Thyroid gland (tissue), 4 donors: ENCODE data around the gene SPTB. TPM values are rescaled to one million over a fixed set of nuclear protein-coding genes. Genes with fewer than 3 reads are reported as not detected.
A peak's percentile ranks its signal among the peaks of the same experiment; 100 is the strongest.

Experiments
- DNase-seq, 2 donors: peaks; one replicate each; pipeline ENCODE4 v3.0.0-alpha.2; 2019
- H3K27ac ChIP-seq, 3 donors: fragments of 200-600 bp; sonication (generic); 1 replicate in 2 of 3; 2 replicates in 1 of 3; pipeline ENCODE4 v1.5.1; 2016 to 2019; ENCODE audit warnings: mild to moderate bottlenecking in 1 of 3, moderate library complexity in 1 of 3
- H3K27me3 ChIP-seq: fragments of 200-600 bp; sonication (generic); one replicate; pipeline ENCODE4 v1.5.1; 2019
- H3K36me3 ChIP-seq, 2 donors: fragments of 200-600 bp; sonication (generic); one replicate each; pipeline ENCODE4 v1.5.1; 2016 to 2019
- H3K4me1 ChIP-seq, 2 donors: fragments of 200-600 bp; sonication (generic); one replicate each; pipeline ENCODE4 v1.5.1; 2017 to 2019
- H3K4me3 ChIP-seq, 3 donors: fragments of 200-600 bp; sonication (generic); replicated peaks in 1 of 3; 1 replicate in 2 of 3; 2 replicates in 1 of 3; pipeline ENCODE4 v1.5.1; 2016; ENCODE audit warnings: mild to moderate bottlenecking in 1 of 3
- H3K9me3 ChIP-seq: fragments of 200-600 bp; sonication (generic); one replicate; pipeline ENCODE4 v1.5.1; 2017
- CTCF ChIP-seq, 6 experiments: fragments of 200-600 bp in 3 of 6; fragments of 450-650 bp in 3 of 6; sonication (generic) in 3 of 6; IDR thresholded peaks; one replicate each; pipeline ENCODE4 v1.5.1; 2016 to 2019; ENCODE audit warnings: antibody characterized with exemption in 6 of 6, mild to moderate bottlenecking in 2 of 6, inconsistent platforms in 1 of 6, moderate library complexity in 1 of 6
- POLR2A ChIP-seq, 2 donors: fragments of 450-650 bp; IDR thresholded peaks; one replicate each; pipeline ENCODE4 v1.6.1; 2017; ENCODE audit warnings: antibody characterized with exemption in 2 of 2, mild to moderate bottlenecking in 2 of 2, moderate library complexity in 1 of 2
- WGBS, 2 donors: methylation state at CpG; one replicate each; pipeline ENCODE4 v1.1.5; 2017; 5-methylcytosine and 5-hydroxymethylcytosine counted together
- intact Hi-C: fragments of 100-400 bp; cut with DNase I; formaldehyde crosslinking; loops from one replicate; pipeline ENCODE4 v1.15.1; 2023
- total RNA-seq, 4 donors: library from RNA; depleted of rRNA; stranded (reverse); fragments of >200 nt; gene quantifications; one replicate each; pipeline ENCODE4 v1.2.3, GENCODE V29; 2016

The SPTB gene
- total RNA-seq, 4 donors from 2014 or later, result 0.33 to 1.9 (median 0.61) TPM

DNA sequence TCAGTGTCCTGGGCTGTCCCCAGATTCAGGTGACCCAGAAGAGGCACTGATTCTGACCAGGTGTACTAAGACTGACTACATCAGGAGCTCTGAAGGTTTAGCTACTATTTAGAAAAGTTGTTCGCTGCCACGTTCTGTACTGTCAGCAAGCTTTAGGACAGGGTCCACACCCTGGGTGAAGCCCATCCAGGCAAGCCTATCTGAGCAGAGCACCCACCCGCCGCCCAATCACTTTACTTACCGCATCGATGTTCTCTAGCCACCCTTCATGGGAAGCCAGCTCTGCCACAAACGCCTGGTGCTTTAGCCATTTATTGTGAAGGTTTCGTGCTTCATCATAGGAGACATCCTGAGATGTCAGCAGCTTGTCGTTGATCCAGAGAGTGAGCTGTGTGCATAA lies 95.7 kb downstream of the SPTB start:
- WGBS, 2 donors, result 94 to 96% methylated on average over 9 of the region's 9 CpGs
- Histone ChIP-seq H3K27ac (no peak overlapping the region), H3K9me3 (no peaks in the 10 kb centered on the region), H3K27me3 (no peaks in the 10 kb centered on the region), H3K36me3 (no peaks in the 10 kb centered on the region), H3K4me1 (no peaks in the 10 kb centered on the region), H3K4me3 (no peak overlapping the region)
- intact Hi-C loops, result no loop called here
- DNase-seq, result no peak
- no peak for TF ChIP-seq POLR2A (IDR thresholded peaks at IDR 0.05)
- TF ChIP-seq CTCF (IDR thresholded peaks at IDR 0.05), result no peak

DNA sequence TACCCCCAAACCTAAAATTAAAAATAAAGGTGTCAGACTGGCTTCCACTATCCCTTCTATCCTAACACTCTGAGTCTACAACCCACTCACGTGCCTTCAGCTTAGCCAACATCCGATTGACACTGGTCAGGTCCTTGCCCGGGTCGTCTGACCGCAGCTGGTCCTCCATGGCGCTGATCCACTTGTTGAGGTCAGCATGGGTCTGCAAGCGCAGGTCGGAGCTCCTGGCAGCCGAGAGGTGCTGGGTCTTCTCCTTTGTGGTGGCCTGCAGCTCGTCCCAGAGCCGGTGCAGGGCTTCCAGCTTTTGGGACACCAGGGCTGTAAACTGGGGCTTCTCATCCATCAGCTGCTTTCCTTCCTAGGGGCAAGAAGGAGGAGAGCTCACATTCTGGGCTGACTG lies 97.5 kb downstream of the SPTB start:
- 90 to 96% methylated on average over 10 to 11 of the region's 11 CpGs for WGBS, 2 donors
- Histone ChIP-seq H3K4me3 (no peak overlapping the region), H3K27me3 (no peaks in the 10 kb centered on the region), H3K36me3 (no peaks in the 10 kb centered on the region), H3K9me3 (no peaks in the 10 kb centered on the region), H3K27ac (no peak overlapping the region), H3K4me1 (no peaks in the 10 kb centered on the region)
- TF ChIP-seq CTCF (IDR thresholded peaks at IDR 0.05), result no peak
- TF ChIP-seq POLR2A (IDR thresholded peaks at IDR 0.05), result no peak
- intact Hi-C loops, result no loop called here
- DNase-seq, result no peak

- no peak overlapping the region for H3K4me3 ChIP-seq
- DNase-seq, result no peak
- no peaks in the 10 kb centered on the region for H3K27me3 ChIP-seq
- WGBS, 2 donors, result 94 to 96% methylated on average over 7 of the region's 7 CpGs
- intact Hi-C loops, result no loop called here
- no peak for TF ChIP-seq CTCF (IDR thresholded peaks at IDR 0.05)
- no peak for TF ChIP-seq POLR2A (IDR thresholded peaks at IDR 0.05)
- H3K36me3 ChIP-seq, result no peaks in the 10 kb centered on the region
- H3K9me3 ChIP-seq, result no peaks in the 10 kb centered on the region
- no peak overlapping the region for H3K27ac ChIP-seq
- no peaks in the 10 kb centered on the region for H3K4me1 ChIP-seq
These were observed 100.2 kb downstream of the SPTB start for GRCh38 chr14:64779472-64779871.

GRCh38 chr14:64778104-64778754 lies 101.5 kb downstream of the SPTB start:
- WGBS, 2 donors, result 78% methylated on average over 3 to 7 of the region's 7 CpGs
- peak; percentile 82 for DNase-seq
- intact Hi-C loops, result no loop called here
- TF ChIP-seq POLR2A (IDR thresholded peaks at IDR 0.05), result no peak
- TF ChIP-seq CTCF (IDR thresholded peaks at IDR 0.05), result no peak
- Histone ChIP-seq H3K4me1 (no peaks in the 10 kb centered on the region), H3K9me3 (no peaks in the 10 kb centered on the region), H3K4me3 (no peak overlapping the region), H3K27me3 (no peaks in the 10 kb centered on the region), H3K27ac (peak overlapping the region in 2 of 3 donors; percentile 3 to 28), H3K36me3 (no peaks in the 10 kb centered on the region)

DNA sequence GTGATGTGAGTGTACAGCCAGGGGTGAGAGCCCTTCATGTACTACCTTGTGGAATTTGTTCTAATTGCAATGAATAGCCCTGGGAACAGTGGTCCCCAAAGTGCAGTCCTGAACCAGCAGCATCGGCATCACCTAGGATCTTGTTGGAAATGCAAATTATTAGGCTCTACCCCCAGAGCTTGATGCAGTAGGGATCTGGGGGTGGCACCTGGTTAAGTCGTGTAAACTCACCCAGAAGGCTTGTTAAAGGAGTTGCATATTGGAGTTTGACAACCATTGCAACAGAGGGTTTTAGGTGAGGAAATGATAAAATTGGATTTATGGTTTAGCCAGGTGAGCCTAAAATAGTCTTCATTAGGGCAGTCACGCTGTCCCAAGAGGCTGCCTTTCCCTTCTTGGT lies 102.2 kb downstream of the SPTB start:
- 83 to 91% methylated on average over 3 of the region's 3 CpGs for WGBS, 2 donors
- no peaks in the 10 kb centered on the region for H3K4me1 ChIP-seq
- no peaks in the 10 kb centered on the region for H3K9me3 ChIP-seq
- no peak for DNase-seq
- H3K27me3 ChIP-seq, result no peaks in the 10 kb centered on the region
- H3K36me3 ChIP-seq, result no peaks in the 10 kb centered on the region
- intact Hi-C loops, result no loop called here
- no peak overlapping the region for H3K27ac ChIP-seq
- no peak for TF ChIP-seq POLR2A (IDR thresholded peaks at IDR 0.05)
- no peak for TF ChIP-seq CTCF (IDR thresholded peaks at IDR 0.05)
- no peak overlapping the region for H3K4me3 ChIP-seq
